IMR-90 (cell line): ENCODE data around the gene PALLD.

Experiments
- CTCF ChIP-seq: conservative IDR thresholded peaks from 2 replicates; pipeline ENCODE4 v1.5.1; 2012; ENCODE audit warnings: mild to moderate bottlenecking, low read depth, low read length, improper control_type of control experiment
- POLR2A ChIP-seq: IDR thresholded peaks from 2 replicates; pipeline ENCODE4 v1.6.1; 2012; ENCODE audit warnings: mild to moderate bottlenecking, low read depth, low read length
- RCOR1 ChIP-seq: IDR thresholded peaks from 2 replicates; pipeline ENCODE4 v1.6.1; 2012; ENCODE audit warnings: mild to moderate bottlenecking, low read length, improper control_type of control experiment; ENCODE audit not compliant: insufficient replicate concordance

GRCh38 chr4:168931215-168931650 is 434.4 kb downstream of the PALLD start:
- no peak for TF ChIP-seq POLR2A
- no peak for TF ChIP-seq CTCF
- TF ChIP-seq RCOR1, result no peak
